CD8-positive, alpha-beta memory T cell (primary cell): Measurements from ENCODE around the gene CCDC158. TPM values are rescaled to one million over a fixed set of nuclear protein-coding genes. Genes with fewer than 3 reads are reported as not detected.

ENCODE experiments used
- polyA plus RNA-seq: library from polyadenylated mRNA; unstranded; fragments of 300-500 nt; fragmentation: Illumina TruSeq; gene quantifications from one replicate; pipeline ENCODE4 v1.2.3, GENCODE V29; 2021
- total RNA-seq, 2 experiments: library from RNA; stranded (reverse); gene quantifications; one replicate each; pipeline ENCODE4 v1.2.3, GENCODE V29; 2021

Gene CCDC158
- total and polyA plus RNA-seq, 3 experiments from 2014 or later = not detected

Other genes starting within 250 kb of the CCDC158 start
- gene SCARB2, start 207.3 kb downstream of the CCDC158 start, total RNA-seq = 1 to 10 TPM; 6.2 to 6.7 TPM
- 17.6 TPM for gene SCARB2, start 207.3 kb downstream of the CCDC158 start, polyA plus RNA-seq
- gene FAM47E, start 169.4 kb downstream of the CCDC158 start, total RNA-seq = not detected
- gene FAM47E, start 169.4 kb downstream of the CCDC158 start, polyA plus RNA-seq = not detected
- gene STBD1, start 114.4 kb downstream of the CCDC158 start, total RNA-seq = under 1 TPM in 1 of 2 experiments, not detected in 1; 0.26 TPM
- 1.8 TPM for gene STBD1, start 114.4 kb downstream of the CCDC158 start, polyA plus RNA-seq
- not detected for gene SHROOM3, start 14.1 kb upstream of the CCDC158 start, total RNA-seq
- not detected for gene SHROOM3, start 14.1 kb upstream of the CCDC158 start, polyA plus RNA-seq